ENCODE data around the gene CCDC54. TPM values are rescaled to one million over a fixed set of nuclear protein-coding genes. Genes with fewer than 3 reads are reported as not detected.

Gene CCDC54
- total RNA-seq, 1 donor from 2014 or later: not detected

- DNase-seq (ENCODE audit: low spot score in 2 of 2): no peak
- TF ChIP-seq, protein P1, sequence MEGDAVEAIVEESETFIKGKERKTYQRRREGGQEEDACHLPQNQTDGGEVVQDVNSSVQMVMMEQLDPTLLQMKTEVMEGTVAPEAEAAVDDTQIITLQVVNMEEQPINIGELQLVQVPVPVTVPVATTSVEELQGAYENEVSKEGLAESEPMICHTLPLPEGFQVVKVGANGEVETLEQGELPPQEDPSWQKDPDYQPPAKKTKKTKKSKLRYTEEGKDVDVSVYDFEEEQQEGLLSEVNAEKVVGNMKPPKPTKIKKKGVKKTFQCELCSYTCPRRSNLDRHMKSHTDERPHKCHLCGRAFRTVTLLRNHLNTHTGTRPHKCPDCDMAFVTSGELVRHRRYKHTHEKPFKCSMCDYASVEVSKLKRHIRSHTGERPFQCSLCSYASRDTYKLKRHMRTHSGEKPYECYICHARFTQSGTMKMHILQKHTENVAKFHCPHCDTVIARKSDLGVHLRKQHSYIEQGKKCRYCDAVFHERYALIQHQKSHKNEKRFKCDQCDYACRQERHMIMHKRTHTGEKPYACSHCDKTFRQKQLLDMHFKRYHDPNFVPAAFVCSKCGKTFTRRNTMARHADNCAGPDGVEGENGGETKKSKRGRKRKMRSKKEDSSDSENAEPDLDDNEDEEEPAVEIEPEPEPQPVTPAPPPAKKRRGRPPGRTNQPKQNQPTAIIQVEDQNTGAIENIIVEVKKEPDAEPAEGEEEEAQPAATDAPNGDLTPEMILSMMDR (IDR thresholded peaks at IDR 0.05): no peak
- no peaks in the 10 kb centered on the region for H3K4me1 ChIP-seq
These were observed 35.1 kb downstream of the CCDC54 start for GRCh38 chr3:107412376-107412775.

GRCh38 chr3:107413264-107413663, 36.0 kb downstream of the CCDC54 start:
- Histone ChIP-seq H3K27ac (no peak overlapping the region), H3K4me1 (no peaks in the 10 kb centered on the region), H3K4me3 (no peak overlapping the region), H3K36me3 (no peaks in the 10 kb centered on the region), H3K27me3 (no peaks in the 10 kb centered on the region), H3K9me3 (peaks cover 5 to 8% of the 10 kb centered on the region in 2 donors)
- intact Hi-C loops (cut with DNase I): no loop called here
- TF ChIP-seq, protein P1 (IDR thresholded peaks at IDR 0.05): no peak
- DNase-seq (ENCODE audit: low spot score in 2 of 2): no peak

More at GRCh38 chr3:107412376-107412775, 35.1 kb downstream of the CCDC54 start:
- intact Hi-C loops (cut with DNase I): no loop called here
- Histone ChIP-seq H3K4me3 (no peak overlapping the region), H3K27ac (no peak overlapping the region), H3K27me3 (no peaks in the 10 kb centered on the region), H3K9me3 (peaks cover 5 to 8% of the 10 kb centered on the region in 2 donors), H3K36me3 (no peaks in the 10 kb centered on the region)

GRCh38 chr3:107414325-107414964, 37.2 kb downstream of the CCDC54 start:
- DNase-seq (ENCODE audit: low spot score in 2 of 2): no peak
- H3K27me3 ChIP-seq: no peaks in the 10 kb centered on the region
- H3K27ac ChIP-seq: no peak overlapping the region
- H3K36me3 ChIP-seq: no peaks in the 10 kb centered on the region
- H3K4me3 ChIP-seq: no peak overlapping the region
- H3K9me3 ChIP-seq: peaks cover 0 to 1% of the 10 kb centered on the region in 2 donors
- H3K4me1 ChIP-seq: no peaks in the 10 kb centered on the region
- TF ChIP-seq, protein P1 (IDR thresholded peaks at IDR 0.05): no peak
- intact Hi-C loops (cut with DNase I): no loop called here

DNA sequence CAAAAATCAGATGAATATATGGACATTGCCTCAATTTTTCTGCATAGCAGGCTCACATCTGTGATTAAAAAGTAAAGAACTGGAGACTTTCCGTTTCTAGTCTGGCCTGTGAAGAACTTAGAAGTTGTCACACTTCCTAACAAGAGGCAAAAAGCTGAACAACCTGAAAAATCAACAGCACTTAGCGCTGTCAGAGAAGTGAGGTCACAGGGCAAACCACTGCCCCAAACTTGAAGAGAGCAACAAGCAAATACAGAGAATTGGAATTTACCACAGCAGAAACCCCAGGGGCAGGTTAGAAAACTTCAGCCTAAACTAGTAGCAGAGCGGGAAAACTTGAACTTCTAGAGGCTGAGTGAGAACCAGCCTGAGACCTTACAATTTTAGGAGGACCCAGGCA, 38.9 kb downstream of the CCDC54 start:
- intact Hi-C loops (cut with DNase I): no loop called here
- Histone ChIP-seq H3K27ac (no peak overlapping the region), H3K4me3 (no peak overlapping the region), H3K9me3 (no peaks in the 10 kb centered on the region), H3K4me1 (no peaks in the 10 kb centered on the region), H3K27me3 (no peaks in the 10 kb centered on the region), H3K36me3 (no peaks in the 10 kb centered on the region)
- DNase-seq (ENCODE audit: low spot score in 2 of 2): no peak
- TF ChIP-seq, protein P1 (IDR thresholded peaks at IDR 0.05): no peak

- no peaks in the 10 kb centered on the region for H3K9me3 ChIP-seq
- H3K27me3 ChIP-seq: no peaks in the 10 kb centered on the region
- H3K36me3 ChIP-seq: no peaks in the 10 kb centered on the region
- H3K27ac ChIP-seq: no peak overlapping the region
- intact Hi-C loops (cut with DNase I): no loop called here
- no peak for DNase-seq (ENCODE audit: low spot score in 2 of 2)
- H3K4me1 ChIP-seq: no peaks in the 10 kb centered on the region
- no peak overlapping the region for H3K4me3 ChIP-seq
- TF ChIP-seq, protein P1 (IDR thresholded peaks at IDR 0.05): no peak
These were observed 39.6 kb downstream of the CCDC54 start for GRCh38 chr3:107416886-107417285.

Measured in ascending aorta (tissue), 2 donors.